Testis (tissue), 3 donors: ENCODE data around the gene AKR1C4. TPM values are rescaled to one million over a fixed set of nuclear protein-coding genes. Genes with fewer than 3 reads are reported as not detected.
"Not testable (repeated sequence)": the region's sequence is repeated elsewhere in the genome, so short reads cannot be mapped to it uniquely, and the experiment has no call there.

Experiments
- DNase-seq: peaks from one replicate; pipeline ENCODE4 v3.0.0-alpha.2; 2019
- H3K27ac ChIP-seq, 2 donors: fragments of 200-600 bp; sonication (generic); one replicate each; pipeline ENCODE4 v1.5.1; 2019
- H3K27me3 ChIP-seq: fragments of 200-600 bp; sonication (generic); one replicate; pipeline ENCODE4 v1.5.1; 2019
- H3K36me3 ChIP-seq: fragments of 200-600 bp; sonication (generic); one replicate; pipeline ENCODE4 v1.5.1; 2017; ENCODE audit warnings: low read depth; ENCODE audit errors: missing control alignments
- H3K4me1 ChIP-seq: fragments of 200-600 bp; sonication (generic); one replicate; pipeline ENCODE4 v1.5.1; 2019
- H3K4me3 ChIP-seq, 2 donors: fragments of 200-600 bp; sonication (generic); one replicate each; pipeline ENCODE4 v1.5.1; 2017 to 2019
- H3K9me3 ChIP-seq: fragments of 200-600 bp; sonication (generic); one replicate; pipeline ENCODE4 v1.5.1; 2017
- CTCF ChIP-seq, 3 experiments: fragments of 450-650 bp in 2 of 3; fragments of 200-600 bp in 1 of 3; sonication (generic) in 1 of 3; IDR thresholded peaks; one replicate each; pipeline ENCODE4 v1.5.1; 2016 to 2019; ENCODE audit warnings: antibody characterized with exemption in 3 of 3, mild to moderate bottlenecking in 2 of 3, moderate library complexity in 1 of 3
- POLR2A ChIP-seq: fragments of 450-650 bp; IDR thresholded peaks from one replicate; pipeline ENCODE4 v1.6.1; 2017; ENCODE audit warnings: antibody characterized with exemption, mild to moderate bottlenecking, moderate library complexity
- WGBS, 2 donors: methylation state at CpG; one replicate each; pipeline ENCODE4 v1.1.5; 2018; 5-methylcytosine and 5-hydroxymethylcytosine counted together
- intact Hi-C: fragments of 100-400 bp; cut with DNase I; formaldehyde crosslinking; loops from one replicate; pipeline ENCODE4 v1.15.1; 2023; ENCODE audit warnings: low total_unique reads
- polyA plus RNA-seq: library from polyadenylated mRNA; stranded (reverse); fragments of 350-450 nt; fragmentation: Illumina TruSeq; extraction: RNeasy Lipid Tissue Mini Kit (QIAGEN cat#74804); gene quantifications from one replicate; pipeline ENCODE4 v1.2.3, GENCODE V29; 2014; ENCODE audit warnings: low read depth, low replicate concordance; ENCODE audit not compliant: insufficient read depth
- total RNA-seq, 2 donors: library from RNA; depleted of rRNA; stranded (reverse); fragments of >200 nt; gene quantifications; one replicate each; pipeline ENCODE4 v1.2.3, GENCODE V29; 2016

Gene AKR1C4
- total and polyA plus RNA-seq, 3 donors from 2014 or later, result 0.37 to 1.9 (median 0.63) TPM

- Histone ChIP-seq H3K9me3 (no peaks in the 10 kb centered on the region), H3K4me1 (no peaks in the 10 kb centered on the region), H3K36me3 (no peaks in the 10 kb centered on the region), H3K27ac (no peak overlapping the region), H3K4me3 (no peak overlapping the region), H3K27me3 (no peaks in the 10 kb centered on the region)
- intact Hi-C loops, result no loop called here
- WGBS, 2 donors, result 64 to 83% methylated on average over 8 of the region's 8 CpGs
- TF ChIP-seq POLR2A (no peak), CTCF (IDR thresholded peaks at IDR 0.05) (no peak)
- no peak for DNase-seq
Observed at GRCh38 chr10:5252177-5253037, 55.8 kb downstream of the AKR1C4 start.

GRCh38 chr10:5254488-5254887, 57.9 kb downstream of the AKR1C4 start:
- no peak for TF ChIP-seq POLR2A
- no peak for TF ChIP-seq CTCF (IDR thresholded peaks at IDR 0.05)
- no peaks in the 10 kb centered on the region for H3K4me1 ChIP-seq
- intact Hi-C loops, result no loop called here
- H3K27ac ChIP-seq, result no peak overlapping the region
- no peaks in the 10 kb centered on the region for H3K36me3 ChIP-seq
- H3K27me3 ChIP-seq, result no peaks in the 10 kb centered on the region
- WGBS, 2 donors, result 91 to 94% methylated on average over 4 of the region's 4 CpGs
- H3K4me3 ChIP-seq, result no peak overlapping the region
- DNase-seq, result no peak
- H3K9me3 ChIP-seq, result no peaks in the 10 kb centered on the region

GRCh38 chr10:5257768-5258167, 61.1 kb downstream of the AKR1C4 start:
- DNase-seq, H3K4me1 ChIP-seq, H3K4me3 ChIP-seq, H3K36me3 ChIP-seq, H3K9me3 ChIP-seq, H3K27ac ChIP-seq, H3K27me3 ChIP-seq, intact Hi-C loops: not testable (repeated sequence)
- WGBS, 2 donors, result 89% methylated on average over 3 of the region's 3 CpGs

- no peaks in the 10 kb centered on the region for H3K27me3 ChIP-seq
- intact Hi-C loops, result no loop called here
- TF ChIP-seq CTCF (IDR thresholded peaks at IDR 0.05) (no peak), POLR2A (no peak)
- no peak overlapping the region for H3K4me3 ChIP-seq
- H3K36me3 ChIP-seq, result no peaks in the 10 kb centered on the region
- H3K27ac ChIP-seq, result no peak overlapping the region
- DNase-seq, result no peak
- WGBS, 2 donors, result 52 to 54% methylated on average over 6 of the region's 6 CpGs
- H3K4me1 ChIP-seq, result no peaks in the 10 kb centered on the region
- H3K9me3 ChIP-seq, result no peaks in the 10 kb centered on the region
Observed at GRCh38 chr10:5259132-5259951, 62.7 kb downstream of the AKR1C4 start.

- WGBS, 2 donors, result 77 to 85% methylated on average over 5 of the region's 5 CpGs
- Histone ChIP-seq H3K4me1 (no peaks in the 10 kb centered on the region), H3K9me3 (no peaks in the 10 kb centered on the region), H3K4me3 (no peak overlapping the region), H3K36me3 (no peaks in the 10 kb centered on the region), H3K27me3 (no peaks in the 10 kb centered on the region), H3K27ac (no peak overlapping the region)
- intact Hi-C loops, result no loop called here
- DNase-seq, result no peak
- TF ChIP-seq CTCF (IDR thresholded peaks at IDR 0.05), result no peak
- no peak for TF ChIP-seq POLR2A
Observed at GRCh38 chr10:5259952-5260578, 63.4 kb downstream of the AKR1C4 start.
